NK-92 (cell line): ENCODE results near the gene TBC1D9.

Experiments used
- DNase-seq: peaks from one replicate; lab custom pipeline; 2025; ENCODE audit not compliant: unreplicated experiment; lab: John Stamatoyannopoulos, UW

Gene TBC1D9

DNA sequence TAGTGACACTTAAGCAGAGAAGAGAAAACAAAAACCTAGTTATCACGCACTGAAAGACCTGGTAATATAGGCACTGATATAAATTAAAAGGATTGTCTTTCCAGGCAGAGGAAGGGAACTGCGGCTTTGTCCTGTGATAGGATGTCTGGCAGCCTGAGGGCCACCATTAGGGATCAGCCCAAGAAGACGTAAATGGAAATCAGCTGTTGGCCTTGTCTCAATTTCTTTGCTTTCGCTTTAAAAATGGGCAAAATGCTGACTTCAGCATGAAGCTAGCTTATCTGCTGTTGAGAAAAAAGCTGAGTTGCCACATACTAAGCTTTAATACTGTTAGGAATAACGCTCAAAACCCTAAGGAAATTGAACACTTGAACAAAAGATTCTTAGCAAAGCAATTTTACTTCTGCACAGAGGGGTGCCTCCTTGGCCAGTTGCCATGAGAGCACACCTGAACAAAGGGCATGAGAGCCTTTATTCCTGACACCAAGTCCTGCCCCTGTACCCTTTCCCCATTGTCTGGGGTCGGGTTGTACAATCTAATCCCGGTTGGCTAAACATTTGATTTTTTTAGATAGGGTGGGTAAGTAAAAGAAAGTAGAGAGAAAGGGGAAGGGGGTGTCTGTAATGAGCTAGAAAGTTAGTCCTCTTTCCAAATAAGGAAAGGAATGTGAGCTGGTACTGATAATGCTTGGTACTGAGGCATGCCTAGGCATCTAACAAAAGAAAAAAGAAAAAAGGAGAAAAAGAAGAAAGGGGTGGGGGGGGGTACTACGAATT lies 102.3 kb downstream of the TBC1D9 start:
- no peak for DNase-seq

DNA sequence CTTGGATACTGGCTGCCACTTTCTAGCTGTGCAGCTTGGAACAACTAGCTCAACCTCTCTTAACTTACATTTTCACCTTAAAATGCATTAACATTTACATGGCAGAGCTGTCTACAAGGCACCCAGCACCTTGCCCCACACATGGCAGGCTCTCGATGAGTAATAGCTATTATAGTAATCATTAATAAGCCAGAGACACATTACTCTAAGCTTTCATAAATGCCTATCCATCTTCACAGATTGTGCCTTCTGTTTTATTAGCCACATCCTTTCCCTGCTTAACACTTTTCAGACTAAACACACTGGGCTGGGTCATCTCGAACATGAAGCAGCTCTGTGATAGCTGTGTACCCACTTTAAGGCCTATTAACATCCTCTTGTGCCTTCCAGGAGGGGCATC lies 103.6 kb downstream of the TBC1D9 start:
- no peak for DNase-seq

DNA sequence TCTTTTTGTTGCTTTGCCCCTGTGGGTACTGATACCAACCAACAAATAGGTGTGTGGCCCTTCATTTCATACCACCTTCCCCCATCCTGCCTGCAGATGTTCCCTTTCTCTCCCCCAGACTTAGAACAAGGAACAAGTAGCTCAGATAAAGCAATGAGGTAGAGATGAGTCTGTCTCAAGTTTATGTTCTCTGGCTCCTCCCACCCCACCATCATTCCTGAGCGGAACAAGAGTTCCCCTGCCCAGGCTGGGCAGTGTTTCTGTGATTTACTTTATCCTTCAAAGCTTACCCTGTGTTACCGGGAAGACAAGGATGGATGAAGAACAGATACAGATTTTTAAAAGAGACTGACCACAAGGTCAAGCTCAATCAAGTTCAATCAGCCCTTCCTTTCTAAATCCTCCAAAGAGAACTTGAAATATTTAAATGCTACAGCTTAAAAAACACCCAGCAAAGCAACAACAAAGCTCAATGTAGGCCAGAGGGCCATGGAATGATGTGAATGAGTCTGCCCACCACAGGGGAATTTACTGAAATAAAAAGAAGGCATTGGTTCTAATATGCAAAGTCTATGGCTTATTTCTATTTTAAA lies 107.4 kb downstream of the TBC1D9 start:
- no peak for DNase-seq

DNA sequence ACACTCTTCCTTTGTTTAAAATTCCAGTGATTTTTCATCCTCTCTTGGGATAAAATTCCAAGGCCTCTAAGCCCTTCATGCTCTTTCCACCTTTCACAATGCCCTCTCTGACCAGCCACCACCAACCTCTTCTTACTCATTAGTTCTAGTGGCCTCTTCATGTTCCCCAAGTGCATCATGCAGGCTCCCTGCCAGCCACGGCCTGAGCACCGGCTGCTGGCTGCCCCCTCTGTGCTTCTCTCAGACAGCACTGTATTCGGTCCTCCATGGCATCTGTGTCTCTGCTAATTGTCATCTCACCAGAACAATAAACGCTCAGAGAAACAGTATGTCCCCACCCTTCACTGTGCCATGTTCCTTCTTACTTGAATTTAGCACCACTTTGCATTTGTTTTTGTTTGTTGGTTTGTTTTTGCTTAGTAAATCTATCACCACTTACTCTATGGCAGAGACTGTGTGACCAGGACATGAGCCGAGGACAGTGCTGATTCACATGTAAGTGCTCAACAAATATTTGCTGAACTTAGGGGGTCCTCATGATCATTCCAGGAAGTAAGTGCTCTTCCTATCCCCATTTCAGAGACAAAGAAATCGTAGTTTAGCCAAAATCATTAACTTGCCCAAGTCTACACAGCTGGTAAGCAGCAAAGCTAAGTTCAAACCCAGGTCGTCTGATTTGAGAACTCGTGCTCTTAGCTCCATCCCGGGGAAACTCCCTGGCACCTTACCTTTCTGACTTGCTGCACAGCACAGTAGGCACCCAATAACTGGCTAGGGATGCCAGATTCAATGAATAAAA lies 110.4 kb downstream of the TBC1D9 start:
- DNase-seq = no peak

DNA sequence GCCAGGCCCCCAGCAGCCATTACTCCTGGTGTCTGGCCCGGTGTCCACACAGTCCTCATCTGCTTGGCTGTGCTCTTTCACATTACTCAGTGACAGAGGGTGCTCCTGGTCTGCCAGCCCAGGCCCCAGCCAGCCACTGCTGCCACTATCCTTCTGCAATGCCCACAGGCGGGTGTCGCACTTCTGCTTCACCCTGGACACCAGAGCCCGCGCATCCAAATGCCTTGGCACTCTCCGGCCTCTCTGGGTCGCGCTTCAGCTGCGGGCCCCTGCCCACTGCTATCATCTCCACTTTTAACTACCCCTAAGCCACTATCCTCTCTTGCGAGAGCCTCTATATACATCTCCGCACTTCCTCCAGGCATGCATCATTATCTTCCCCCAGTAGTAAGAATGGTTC lies 111.0 kb downstream of the TBC1D9 start:
- no peak for DNase-seq

DNA sequence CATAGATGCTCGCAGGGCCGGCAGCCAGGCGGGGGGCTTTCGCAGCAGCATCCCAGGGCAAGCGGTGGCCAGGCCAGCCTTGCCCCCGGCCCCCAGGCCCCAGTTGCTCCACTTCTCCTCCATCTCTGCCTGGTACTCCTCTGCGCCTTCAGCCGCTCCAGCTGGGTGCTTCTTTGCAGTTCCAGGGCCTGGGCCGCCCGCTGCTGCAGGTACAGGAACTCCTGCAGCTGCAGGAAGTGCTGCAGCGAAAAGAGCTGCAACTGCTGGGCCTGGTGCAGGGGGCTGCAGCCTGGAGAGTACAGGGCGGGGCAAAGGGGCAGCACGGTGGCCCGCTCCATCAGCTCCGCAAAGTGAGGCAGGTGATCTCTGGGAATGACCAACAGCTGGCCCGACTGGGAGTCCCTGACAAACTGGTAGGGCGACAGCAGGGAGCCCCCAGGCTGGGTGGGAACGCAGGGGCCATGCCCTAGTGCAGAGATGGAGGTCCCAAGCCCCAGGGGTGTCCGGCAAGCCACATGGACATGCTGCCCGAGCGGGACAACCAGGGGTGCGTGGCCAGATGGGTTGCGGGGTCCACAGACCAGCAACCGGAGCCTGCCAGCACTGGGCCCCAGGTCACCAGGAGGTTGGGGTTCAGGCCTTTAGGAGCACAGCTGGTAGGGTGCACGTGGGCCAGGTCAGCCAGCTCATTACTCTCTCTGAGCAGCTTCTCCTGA lies 111.6 kb downstream of the TBC1D9 start:
- DNase-seq = no peak

DNA sequence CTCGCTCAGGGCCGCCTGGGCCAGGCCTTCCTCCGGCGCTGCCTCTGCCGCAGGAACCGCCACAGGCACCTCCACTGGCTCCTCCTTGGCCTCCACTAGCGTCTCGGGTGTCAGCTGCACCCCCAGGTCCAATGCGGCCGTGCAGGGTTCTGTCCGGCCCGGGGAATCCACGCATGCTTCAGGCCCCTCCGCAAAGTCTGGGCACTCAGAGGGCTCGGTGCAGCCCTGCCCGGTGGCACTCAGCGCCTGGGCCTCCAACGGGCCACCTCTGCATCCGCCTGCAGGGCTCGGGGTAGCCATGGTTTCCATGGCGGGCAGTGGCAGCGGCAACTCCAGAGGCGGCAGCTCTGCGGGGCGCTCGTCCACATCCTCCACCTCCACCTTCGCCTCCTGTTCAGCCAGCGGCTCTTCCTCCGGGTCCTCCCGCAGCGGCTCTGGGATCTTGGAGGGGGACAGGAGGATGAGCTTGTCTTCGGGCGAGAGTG lies 112.6 kb downstream of the TBC1D9 start:
- DNase-seq = no peak

DNA sequence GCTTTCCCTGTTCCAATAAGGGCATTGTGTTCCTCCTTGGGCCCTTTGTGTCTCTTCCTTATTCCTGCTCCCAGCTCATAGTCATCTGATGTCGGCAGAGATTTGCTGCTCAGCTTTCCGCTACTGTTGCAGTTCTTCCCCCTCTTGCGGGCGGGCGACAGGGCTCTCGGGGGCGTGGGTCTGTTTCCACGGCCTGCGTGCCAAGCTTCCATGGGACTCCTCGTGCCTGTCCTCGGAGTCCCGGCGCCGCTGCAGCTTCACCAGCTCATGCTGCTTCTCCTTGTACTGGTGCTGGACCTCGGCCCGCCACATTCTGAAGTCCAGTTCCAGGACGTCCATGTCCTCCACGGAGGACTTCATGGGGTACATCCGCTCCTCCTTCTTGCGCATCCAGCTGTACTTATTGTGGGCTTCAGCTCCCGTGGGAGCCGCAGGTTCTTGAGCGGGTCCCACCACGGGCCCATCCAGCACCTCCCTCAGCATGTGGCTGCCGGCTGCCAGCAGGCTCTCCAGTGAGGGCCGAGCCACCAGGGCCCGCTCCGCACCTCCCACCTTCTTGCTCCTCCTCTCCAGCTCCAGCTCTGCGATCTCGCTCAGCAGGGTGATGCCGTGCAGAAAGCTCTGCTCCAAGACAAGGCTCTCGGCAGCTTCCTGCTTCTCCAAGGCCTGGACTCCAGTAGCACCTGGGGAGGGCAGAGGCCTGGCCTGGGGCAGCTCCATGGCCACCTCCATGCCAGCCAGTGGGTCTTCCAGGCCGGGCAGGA lies 113.3 kb downstream of the TBC1D9 start:
- DNase-seq = no peak

DNA sequence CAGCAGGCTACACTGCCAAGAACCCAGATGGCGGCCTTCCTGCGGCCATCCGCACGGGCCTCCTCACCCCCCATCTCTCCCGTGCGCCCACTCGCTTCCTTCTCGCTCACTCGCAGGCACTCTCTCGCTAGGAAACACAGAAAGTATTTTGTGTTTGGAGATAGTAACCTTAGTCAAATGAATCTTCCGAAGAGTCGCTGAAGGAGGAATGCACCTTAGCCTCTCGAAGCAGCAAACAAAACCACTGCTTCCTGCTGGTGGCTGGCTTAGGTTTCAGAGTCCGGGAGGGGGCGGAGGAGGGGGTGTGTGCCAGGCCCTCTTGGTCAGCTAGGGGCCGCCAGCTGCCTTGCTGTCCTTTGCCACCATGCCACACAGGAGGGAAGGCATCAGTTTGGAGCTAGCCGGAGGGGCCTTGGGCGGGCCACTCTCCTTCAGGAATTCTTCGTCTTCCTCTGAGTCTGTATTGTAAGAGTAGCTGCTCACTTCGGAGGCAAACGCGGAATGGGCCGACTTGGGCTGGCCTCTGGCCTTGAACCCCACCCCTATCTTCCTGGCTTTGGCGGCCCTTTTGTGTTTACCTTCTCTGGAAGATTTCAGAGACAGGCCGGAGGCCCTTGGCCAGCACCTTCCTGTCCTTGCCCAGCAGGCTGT lies 114.3 kb downstream of the TBC1D9 start:
- DNase-seq = no peak

DNA sequence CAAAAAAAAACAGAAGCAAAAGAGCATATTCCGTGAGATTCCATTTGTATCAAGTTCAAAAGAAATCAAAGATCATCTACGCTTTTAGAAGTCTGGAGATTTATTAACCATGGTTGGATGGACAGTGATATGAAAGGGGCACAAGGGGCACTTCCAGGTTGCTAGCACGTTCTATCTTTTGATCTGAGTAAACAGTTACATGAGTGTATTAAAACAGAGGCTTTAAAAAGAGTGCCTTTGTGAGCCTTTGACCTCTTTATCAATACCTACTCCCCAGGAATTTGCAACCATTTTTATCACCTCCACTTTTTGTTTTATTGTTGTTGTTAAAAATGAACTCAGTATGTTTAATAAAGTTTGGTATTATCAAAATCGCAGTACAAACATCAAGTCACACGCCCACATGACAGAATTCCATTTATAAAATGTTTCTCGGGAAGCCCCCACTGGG lies 115.1 kb downstream of the TBC1D9 start:
- DNase-seq = no peak

DNA sequence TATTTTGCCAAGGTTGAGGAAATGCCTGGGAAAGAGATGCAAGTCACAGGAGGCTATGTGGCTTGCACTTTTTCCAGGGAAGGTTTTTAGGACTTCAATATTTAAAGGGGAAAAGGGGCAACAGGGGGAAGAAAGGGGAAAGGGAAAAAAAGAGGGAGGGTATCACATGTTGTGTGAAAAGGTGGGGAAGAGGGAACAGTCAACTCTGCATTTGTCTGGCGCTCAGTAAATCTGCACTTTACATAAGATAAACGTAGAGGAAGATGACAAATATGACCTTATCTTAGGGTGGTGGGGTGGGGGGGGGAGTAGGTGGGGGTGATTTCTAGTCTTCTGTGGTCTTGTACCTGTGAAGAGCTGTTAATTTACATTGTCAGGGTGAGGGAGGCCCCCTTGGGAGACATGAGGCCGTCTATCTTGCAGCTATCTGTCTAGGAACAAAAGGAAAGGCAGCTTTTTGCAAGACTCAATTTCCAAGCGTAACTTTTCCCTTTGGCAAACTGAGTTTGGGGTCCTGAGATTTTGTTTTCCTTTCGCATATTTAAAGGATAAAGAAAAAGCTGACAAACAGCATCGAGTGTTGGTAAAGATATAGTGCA lies 115.9 kb downstream of the TBC1D9 start:
- no peak for DNase-seq

DNA sequence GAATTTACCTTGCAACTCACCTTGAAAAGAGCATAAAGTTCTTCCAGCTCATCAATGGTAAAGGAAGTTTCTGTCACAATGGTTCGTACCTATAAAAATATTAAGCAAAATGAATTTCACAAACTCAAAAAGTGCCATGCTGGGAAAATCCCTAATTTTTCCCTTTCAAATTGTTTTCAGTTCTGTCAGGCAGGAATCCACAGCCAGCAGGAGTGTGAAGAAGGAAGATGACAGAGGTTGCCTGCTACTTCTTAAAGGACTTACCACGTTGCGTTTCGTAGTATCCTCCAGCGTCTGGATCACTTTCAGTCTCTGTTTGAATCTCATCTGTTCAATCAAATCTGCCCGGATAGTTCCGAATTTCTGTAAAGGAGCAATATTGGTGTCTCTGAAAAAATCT lies 117.1 kb downstream of the TBC1D9 start:
- no peak for DNase-seq

DNA sequence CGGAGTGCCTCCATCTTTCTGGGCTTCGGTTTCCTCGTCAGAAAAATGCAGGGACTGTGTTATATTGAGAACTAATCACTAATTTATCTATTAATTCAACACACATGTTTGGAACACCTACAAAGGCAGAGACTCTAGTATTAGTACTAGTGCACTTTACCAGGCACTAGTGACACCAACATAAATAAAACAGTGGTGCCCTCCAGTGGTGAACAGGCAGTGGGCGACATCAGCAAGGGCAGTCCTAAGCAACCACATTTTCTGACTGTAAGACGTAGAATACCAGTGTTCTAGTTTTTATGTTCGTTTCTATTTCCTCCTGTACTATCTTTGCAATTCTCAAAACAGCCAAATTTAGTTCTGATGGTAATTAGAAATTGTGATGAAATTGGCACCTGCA lies 118.3 kb downstream of the TBC1D9 start:
- no peak for DNase-seq

DNA sequence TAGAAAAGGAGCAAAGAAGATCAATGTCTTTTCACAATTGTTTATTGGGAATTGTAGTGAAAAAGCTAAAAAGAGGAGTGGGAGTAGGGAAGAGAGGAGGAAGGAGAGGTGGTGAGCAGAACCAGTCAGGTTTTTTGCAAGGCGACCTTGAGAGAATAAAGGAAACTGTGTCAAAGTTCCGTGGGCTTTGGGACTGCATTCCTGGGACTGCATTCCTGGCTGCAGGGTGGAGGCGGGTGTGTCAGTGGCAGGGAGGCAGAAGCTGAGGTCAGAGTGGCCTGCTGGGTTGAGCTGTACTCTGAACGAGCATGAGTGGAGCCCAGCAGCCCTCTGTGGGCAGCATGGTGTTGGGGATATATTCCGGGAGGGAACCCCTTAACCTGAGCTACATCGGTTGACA lies 120.6 kb downstream of the TBC1D9 start:
- no peak for DNase-seq

DNA sequence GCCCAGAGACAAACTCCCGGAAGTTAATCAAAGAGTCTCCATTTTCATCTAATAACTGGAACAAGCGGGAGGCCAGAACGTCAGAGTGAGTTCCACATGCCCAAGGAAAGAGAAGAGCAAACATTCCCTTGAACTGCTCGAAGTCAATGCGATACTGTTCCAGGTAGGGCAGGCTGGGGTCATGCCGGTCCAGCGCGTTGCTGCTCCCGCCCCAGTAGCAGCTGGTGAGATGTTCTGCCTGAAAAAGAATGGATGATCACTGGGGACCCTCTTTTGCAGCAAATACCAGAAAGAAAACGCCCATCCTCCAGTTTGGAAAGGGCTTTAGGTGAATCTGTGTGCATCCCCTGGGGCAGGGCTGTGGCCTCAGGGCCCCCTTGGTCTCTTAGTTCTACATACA lies 122.2 kb downstream of the TBC1D9 start:
- no peak for DNase-seq

DNA sequence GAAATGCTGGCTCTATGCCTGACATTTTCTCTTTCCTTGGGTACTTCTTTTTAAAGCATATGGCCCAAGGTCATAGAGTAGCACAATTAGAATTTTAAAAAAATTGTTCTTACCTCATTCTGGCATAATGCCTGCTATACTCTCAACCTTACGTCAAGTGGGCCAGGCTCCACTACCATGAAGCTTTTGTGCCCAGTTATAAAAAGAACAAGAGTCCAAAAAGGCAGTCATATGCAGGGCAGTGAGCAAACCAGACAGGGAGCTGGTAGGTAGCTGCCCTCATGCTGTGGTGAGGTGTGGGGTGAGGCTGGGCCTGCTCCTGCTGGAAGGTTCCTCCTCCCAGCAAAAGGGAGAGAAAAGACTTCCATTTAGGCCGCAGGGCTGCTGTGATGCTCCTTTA lies 123.1 kb downstream of the TBC1D9 start:
- DNase-seq = no peak

DNA sequence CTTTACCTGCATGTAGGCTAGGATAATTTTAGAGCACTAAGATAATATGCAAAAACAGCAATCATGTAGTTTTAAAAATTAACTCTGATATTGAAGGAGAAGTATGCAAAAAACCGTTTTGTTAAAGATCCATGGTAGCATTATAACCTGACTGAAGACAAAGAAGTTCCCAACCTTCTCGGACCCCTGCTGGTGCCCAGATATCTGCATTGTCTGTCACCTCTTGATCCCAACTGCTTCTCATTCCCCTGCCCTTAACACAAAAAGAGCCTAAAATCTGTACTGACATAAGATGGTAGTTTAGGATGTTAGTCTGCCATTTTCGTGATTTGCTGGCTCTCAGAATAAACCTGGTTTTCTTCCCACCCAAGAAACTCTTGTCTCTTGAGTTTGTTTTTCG lies 125.9 kb downstream of the TBC1D9 start:
- no peak for DNase-seq

DNA sequence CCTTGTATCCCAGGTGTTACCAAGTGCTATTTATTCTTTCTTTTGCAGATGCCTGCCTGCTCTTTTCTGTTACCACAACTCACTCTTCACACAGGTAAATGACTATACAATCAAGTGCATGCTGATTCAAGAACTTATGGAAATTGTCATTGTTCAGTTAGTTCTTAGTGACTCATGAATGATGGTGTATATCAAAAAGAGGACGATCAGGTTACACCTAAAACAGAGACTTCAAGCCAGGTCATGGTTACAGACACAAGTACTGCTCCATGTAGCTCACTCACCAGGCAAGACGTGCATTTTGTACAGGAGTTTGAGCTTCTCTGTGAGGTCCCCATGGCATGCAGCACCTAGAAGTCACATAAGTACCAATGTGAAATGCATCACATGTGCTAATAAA lies 128.2 kb downstream of the TBC1D9 start:
- no peak for DNase-seq

DNA sequence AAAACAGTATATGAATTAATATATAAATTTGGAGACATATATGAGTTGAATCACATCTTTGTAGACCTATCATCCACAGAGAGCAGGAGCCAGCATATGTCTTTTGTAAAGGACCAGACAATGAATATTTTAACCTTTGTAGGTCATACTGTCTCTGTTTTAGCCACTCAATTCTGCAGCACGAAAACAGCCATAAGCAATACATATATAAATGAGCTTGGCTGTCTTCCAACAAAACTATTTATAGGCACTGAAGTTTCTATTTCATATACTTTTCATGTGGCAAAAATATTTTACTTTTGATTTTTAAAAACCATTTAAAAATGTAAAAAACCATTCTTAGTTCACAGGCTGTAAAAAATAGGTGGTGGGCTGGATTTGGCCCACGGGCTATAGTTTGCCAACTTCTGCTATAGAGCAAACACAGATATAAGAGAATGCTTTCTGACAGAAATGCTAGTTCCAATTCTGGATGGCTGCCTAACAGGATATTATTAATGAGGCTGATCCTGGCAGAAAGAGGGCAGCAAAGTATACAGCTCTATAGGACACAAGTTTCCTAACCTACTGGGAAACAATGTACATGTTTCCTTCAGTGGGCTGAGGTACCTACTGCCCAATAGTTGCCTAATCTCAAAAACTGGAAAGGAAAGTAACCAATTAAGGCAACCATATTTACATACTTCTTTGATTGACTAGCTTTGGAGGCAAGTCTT lies 129.4 kb downstream of the TBC1D9 start:
- no peak for DNase-seq
